ENCODE results near the gene CFAP77. TPM values are rescaled to one million over a fixed set of nuclear protein-coding genes. Genes with fewer than 3 reads are reported as not detected.

CFAP77 gene
- total RNA-seq, 1 donor from 2014 or later: not detected

GRCh38 chr9:132507670-132508469 lies 97.9 kb downstream of the CFAP77 start:
- no peak overlapping the region for H3K27ac ChIP-seq (ENCODE audit: low read depth, low read length)
- no peaks in the 10 kb centered on the region for H3K9me3 ChIP-seq (ENCODE audit: control insufficient read depth in 3 of 3, low read length in 3 of 3)
- no peaks in the 10 kb centered on the region for H3K4me1 ChIP-seq (ENCODE audit: control insufficient read depth in 3 of 3, insufficient read depth in 3 of 3, low read length in 3 of 3)
- peaks cover 47 to 70% (median 55%) of the 10 kb centered on the region in 3 donors for H3K27me3 ChIP-seq (ENCODE audit: control insufficient read depth in 3 of 3, insufficient read depth in 3 of 3, low read length in 3 of 3)
- no peak overlapping the region for H3K4me3 ChIP-seq (ENCODE audit: low read length in 3 of 3)
- H3K36me3 ChIP-seq (ENCODE audit: control insufficient read depth in 3 of 3, insufficient read depth in 3 of 3, low read length in 3 of 3): no peaks in the 10 kb centered on the region
- no peak overlapping the region for H3K9ac ChIP-seq (ENCODE audit: low read depth in 1 of 3, low read length in 3 of 3)

GRCh38 chr9:132509928-132510874 lies 100.2 kb downstream of the CFAP77 start:
- Histone ChIP-seq H3K27me3 (ENCODE audit: control insufficient read depth in 3 of 3, insufficient read depth in 3 of 3, low read length in 3 of 3) (peaks cover 44 to 69% (median 50%) of the 10 kb centered on the region in 3 donors), H3K4me1 (ENCODE audit: control insufficient read depth in 3 of 3, insufficient read depth in 3 of 3, low read length in 3 of 3) (no peaks in the 10 kb centered on the region), H3K36me3 (ENCODE audit: control insufficient read depth in 3 of 3, insufficient read depth in 3 of 3, low read length in 3 of 3) (no peaks in the 10 kb centered on the region), H3K9me3 (ENCODE audit: control insufficient read depth in 3 of 3, low read length in 3 of 3) (no peaks in the 10 kb centered on the region), H3K4me3 (ENCODE audit: low read length in 3 of 3) (no peak overlapping the region), H3K9ac (ENCODE audit: low read depth in 1 of 3, low read length in 3 of 3) (no peak overlapping the region), H3K27ac (ENCODE audit: low read depth, low read length) (no peak overlapping the region)

- Histone ChIP-seq H3K9ac (ENCODE audit: low read depth in 1 of 3, low read length in 3 of 3) (no peak overlapping the region), H3K27me3 (ENCODE audit: control insufficient read depth in 3 of 3, insufficient read depth in 3 of 3, low read length in 3 of 3) (peaks cover 43 to 60% (median 46%) of the 10 kb centered on the region in 3 donors), H3K4me1 (ENCODE audit: control insufficient read depth in 3 of 3, insufficient read depth in 3 of 3, low read length in 3 of 3) (no peaks in the 10 kb centered on the region), H3K27ac (ENCODE audit: low read depth, low read length) (no peak overlapping the region), H3K9me3 (ENCODE audit: control insufficient read depth in 3 of 3, low read length in 3 of 3) (no peaks in the 10 kb centered on the region), H3K4me3 (ENCODE audit: low read length in 3 of 3) (no peak overlapping the region), H3K36me3 (ENCODE audit: control insufficient read depth in 3 of 3, insufficient read depth in 3 of 3, low read length in 3 of 3) (no peaks in the 10 kb centered on the region)
Observed at GRCh38 chr9:132511191-132511999, 101.4 kb downstream of the CFAP77 start.

GRCh38 chr9:132513416-132513815 lies 103.4 kb downstream of the CFAP77 start:
- H3K4me1 ChIP-seq (ENCODE audit: control insufficient read depth in 3 of 3, insufficient read depth in 3 of 3, low read length in 3 of 3): no peaks in the 10 kb centered on the region
- H3K36me3 ChIP-seq (ENCODE audit: control insufficient read depth in 3 of 3, insufficient read depth in 3 of 3, low read length in 3 of 3): no peaks in the 10 kb centered on the region
- H3K4me3 ChIP-seq (ENCODE audit: low read length in 3 of 3): no peak overlapping the region
- H3K9me3 ChIP-seq (ENCODE audit: control insufficient read depth in 3 of 3, low read length in 3 of 3): no peaks in the 10 kb centered on the region
- H3K9ac ChIP-seq (ENCODE audit: low read depth in 1 of 3, low read length in 3 of 3): no peak overlapping the region
- H3K27ac ChIP-seq (ENCODE audit: low read depth, low read length): no peak overlapping the region
- H3K27me3 ChIP-seq (ENCODE audit: control insufficient read depth in 3 of 3, insufficient read depth in 3 of 3, low read length in 3 of 3): peaks cover 43 to 55% (median 53%) of the 10 kb centered on the region in 3 donors

GRCh38 chr9:132514011-132514744 lies 104.2 kb downstream of the CFAP77 start:
- Histone ChIP-seq H3K9ac (ENCODE audit: low read depth in 1 of 3, low read length in 3 of 3) (no peak overlapping the region), H3K4me3 (ENCODE audit: low read length in 3 of 3) (no peak overlapping the region), H3K4me1 (ENCODE audit: control insufficient read depth in 3 of 3, insufficient read depth in 3 of 3, low read length in 3 of 3) (no peaks in the 10 kb centered on the region), H3K9me3 (ENCODE audit: control insufficient read depth in 3 of 3, low read length in 3 of 3) (no peaks in the 10 kb centered on the region), H3K27ac (ENCODE audit: low read depth, low read length) (no peak overlapping the region), H3K36me3 (ENCODE audit: control insufficient read depth in 3 of 3, insufficient read depth in 3 of 3, low read length in 3 of 3) (no peaks in the 10 kb centered on the region), H3K27me3 (ENCODE audit: control insufficient read depth in 3 of 3, insufficient read depth in 3 of 3, low read length in 3 of 3) (peaks cover 43 to 59% (median 52%) of the 10 kb centered on the region in 3 donors)

- peaks cover 43 to 56% (median 52%) of the 10 kb centered on the region in 3 donors for H3K27me3 ChIP-seq (ENCODE audit: control insufficient read depth in 3 of 3, insufficient read depth in 3 of 3, low read length in 3 of 3)
- H3K27ac ChIP-seq (ENCODE audit: low read depth, low read length): no peak overlapping the region
- no peaks in the 10 kb centered on the region for H3K36me3 ChIP-seq (ENCODE audit: control insufficient read depth in 3 of 3, insufficient read depth in 3 of 3, low read length in 3 of 3)
- no peaks in the 10 kb centered on the region for H3K9me3 ChIP-seq (ENCODE audit: control insufficient read depth in 3 of 3, low read length in 3 of 3)
- no peak overlapping the region for H3K4me3 ChIP-seq (ENCODE audit: low read length in 3 of 3)
- no peaks in the 10 kb centered on the region for H3K4me1 ChIP-seq (ENCODE audit: control insufficient read depth in 3 of 3, insufficient read depth in 3 of 3, low read length in 3 of 3)
- H3K9ac ChIP-seq (ENCODE audit: low read depth in 1 of 3, low read length in 3 of 3): no peak overlapping the region
Observed at GRCh38 chr9:132514821-132515220, 104.8 kb downstream of the CFAP77 start.

GRCh38 chr9:132516301-132516700 lies 106.3 kb downstream of the CFAP77 start:
- Histone ChIP-seq H3K4me3 (ENCODE audit: low read length in 3 of 3) (no peak overlapping the region), H3K27ac (ENCODE audit: low read depth, low read length) (no peak overlapping the region), H3K4me1 (ENCODE audit: control insufficient read depth in 3 of 3, insufficient read depth in 3 of 3, low read length in 3 of 3) (no peaks in the 10 kb centered on the region), H3K9ac (ENCODE audit: low read depth in 1 of 3, low read length in 3 of 3) (no peak overlapping the region), H3K36me3 (ENCODE audit: control insufficient read depth in 3 of 3, insufficient read depth in 3 of 3, low read length in 3 of 3) (no peaks in the 10 kb centered on the region), H3K9me3 (ENCODE audit: control insufficient read depth in 3 of 3, low read length in 3 of 3) (no peaks in the 10 kb centered on the region), H3K27me3 (ENCODE audit: control insufficient read depth in 3 of 3, insufficient read depth in 3 of 3, low read length in 3 of 3) (peaks cover 36 to 52% (median 47%) of the 10 kb centered on the region in 3 donors)

- Histone ChIP-seq H3K27ac (ENCODE audit: low read depth, low read length) (no peak overlapping the region), H3K36me3 (ENCODE audit: control insufficient read depth in 3 of 3, insufficient read depth in 3 of 3, low read length in 3 of 3) (no peaks in the 10 kb centered on the region), H3K4me3 (ENCODE audit: low read length in 3 of 3) (no peak overlapping the region)
Observed at GRCh38 chr9:132516911-132517310, 106.9 kb downstream of the CFAP77 start.

More at GRCh38 chr9:132516911-132517310, 106.9 kb downstream of the CFAP77 start:
- no peaks in the 10 kb centered on the region for H3K4me1 ChIP-seq (ENCODE audit: control insufficient read depth in 3 of 3, insufficient read depth in 3 of 3, low read length in 3 of 3)
- no peak overlapping the region for H3K9ac ChIP-seq (ENCODE audit: low read depth in 1 of 3, low read length in 3 of 3)
- H3K9me3 ChIP-seq (ENCODE audit: control insufficient read depth in 3 of 3, low read length in 3 of 3): no peaks in the 10 kb centered on the region
- peaks cover 36 to 55% (median 47%) of the 10 kb centered on the region in 3 donors for H3K27me3 ChIP-seq (ENCODE audit: control insufficient read depth in 3 of 3, insufficient read depth in 3 of 3, low read length in 3 of 3)

Measured in skeletal muscle tissue (tissue), 4 donors.